Esophagus muscularis mucosa (tissue), 4 donors: ENCODE data around the gene LAPTM5. TPM values are rescaled to one million over a fixed set of nuclear protein-coding genes. Genes with fewer than 3 reads are reported as not detected.

ENCODE experiments used
- DNase-seq: peaks from one replicate; pipeline ENCODE4 v3.0.0-alpha.2; 2017; ENCODE audit errors: extremely low spot score
- H3K27ac ChIP-seq, 4 donors: fragments of 200-600 bp; sonication (generic); replicated peaks in 1 of 4; 1 replicate in 3 of 4; 2 replicates in 1 of 4; pipeline ENCODE4 v1.5.1; 2016 to 2019; ENCODE audit warnings: mild to moderate bottlenecking in 1 of 4
- H3K27me3 ChIP-seq, 4 donors: fragments of 200-600 bp; sonication (generic); one replicate each; pipeline versions ENCODE4 v1.5.1 to v1.6.0; 2016 to 2019
- H3K36me3 ChIP-seq, 4 donors: fragments of 200-600 bp; sonication (generic); one replicate each; pipeline ENCODE4 v1.5.1; 2016 to 2019
- H3K4me1 ChIP-seq, 4 donors: fragments of 200-600 bp; sonication (generic); one replicate each; pipeline ENCODE4 v1.5.1; 2016 to 2019
- H3K4me3 ChIP-seq, 4 donors: fragments of 200-600 bp; sonication (generic); 1 replicate in 2 of 4; 2 replicates in 2 of 4; pipeline ENCODE4 v1.5.1; 2016 to 2019; ENCODE audit warnings: mild to moderate bottlenecking in 4 of 4, moderate library complexity in 1 of 4
- H3K9me3 ChIP-seq, 4 donors: fragments of 200-600 bp; sonication (generic); 1 replicate in 3 of 4; 2 replicates in 1 of 4; pipeline ENCODE4 v1.5.1; 2016 to 2019
- CTCF ChIP-seq, 3 experiments: fragments of 200-600 bp in 2 of 3; fragments of 450-650 bp in 1 of 3; sonication (generic) in 2 of 3; IDR thresholded peaks; one replicate each; pipeline ENCODE4 v1.5.1; 2017 to 2019; ENCODE audit warnings: antibody characterized with exemption in 3 of 3, mild to moderate bottlenecking in 2 of 3, moderate library complexity in 1 of 3
- EP300 ChIP-seq: sonication (generic); formaldehyde crosslinking; IDR thresholded peaks from one replicate; pipeline ENCODE4 v1.6.1; 2017; ENCODE audit warnings: antibody characterized with exemption
- POLR2A ChIP-seq: fragments of 450-650 bp; IDR thresholded peaks from one replicate; pipeline ENCODE4 v1.6.1; 2017; ENCODE audit warnings: antibody characterized with exemption, moderate library complexity, mild to moderate bottlenecking, low read depth
- POLR2AphosphoS5 ChIP-seq, 2 donors: sonication (generic); formaldehyde crosslinking; IDR thresholded peaks; one replicate each; pipeline ENCODE4 v1.6.1; 2017; ENCODE audit warnings: antibody characterized with exemption in 2 of 2
- WGBS: methylation state at CpG from one replicate; pipeline ENCODE4 v1.1.5; 2018; 5-methylcytosine and 5-hydroxymethylcytosine counted together
- intact Hi-C: fragments of 100-400 bp; cut with DNase I; formaldehyde crosslinking; loops from one replicate; pipeline ENCODE4 v1.15.1; 2023
- total RNA-seq, 4 donors: library from RNA; depleted of rRNA; stranded (reverse); fragments of >200 nt; gene quantifications; one replicate each; pipeline versions ENCODE4 v1.1.0 to v1.2.1, GENCODE V29; 2016

The LAPTM5 gene
- total RNA-seq, 4 donors from 2014 or later, result 32.4 to 83.7 (median 36.3) TPM

GRCh38 chr1:30783256-30783915 lies 25.8 kb upstream of the LAPTM5 start:
- no peaks in the 10 kb centered on the region for H3K9me3 ChIP-seq
- H3K4me3 ChIP-seq, result no peak overlapping the region
- DNase-seq, result no peak
- WGBS, result 78% methylated on average over 11 of the region's 16 CpGs
- no peak for TF ChIP-seq EP300
- TF ChIP-seq POLR2AphosphoS5 (IDR thresholded peaks at IDR 0.05), result no peak
- no peak for TF ChIP-seq CTCF (IDR thresholded peaks at IDR 0.05)
- TF ChIP-seq POLR2A, result no peak
- no peaks in the 10 kb centered on the region for H3K36me3 ChIP-seq
- intact Hi-C loops, result loop anchor here (5.0 to 10.0 kb wide), 2 partner anchors 129 to 1549 kb away; partner anchors contain the start of genes MECR and PTPRU
- no peak overlapping the region for H3K27ac ChIP-seq
- H3K4me1 ChIP-seq, result peaks cover 12 to 29% (median 19%) of the 10 kb centered on the region in 4 donors
- H3K27me3 ChIP-seq, result peaks cover 0 to 20% (median 0%) of the 10 kb centered on the region in 4 donors

- TF ChIP-seq CTCF (IDR thresholded peaks at IDR 0.05), result peak; percentile 74 to 85 (median 77)
- no peak for TF ChIP-seq POLR2A
- peaks cover 0 to 13% (median 0%) of the 10 kb centered on the region in 4 donors for H3K27me3 ChIP-seq
- H3K4me1 ChIP-seq, result peaks cover 12 to 29% (median 19%) of the 10 kb centered on the region in 4 donors
- no peaks in the 10 kb centered on the region for H3K9me3 ChIP-seq
- H3K27ac ChIP-seq, result no peak overlapping the region
- intact Hi-C loops, result loop anchor here (5.0 to 10.0 kb wide), 2 partner anchors 130 to 1548 kb away; partner anchors contain the start of genes MECR and PTPRU
- DNase-seq, result no peak
- H3K4me3 ChIP-seq, result no peak overlapping the region
- 18% methylated on average over 8 of the region's 25 CpGs for WGBS
- H3K36me3 ChIP-seq, result no peaks in the 10 kb centered on the region
Measured at GRCh38 chr1:30782361-30783255, 25.0 kb upstream of the LAPTM5 start.

DNA sequence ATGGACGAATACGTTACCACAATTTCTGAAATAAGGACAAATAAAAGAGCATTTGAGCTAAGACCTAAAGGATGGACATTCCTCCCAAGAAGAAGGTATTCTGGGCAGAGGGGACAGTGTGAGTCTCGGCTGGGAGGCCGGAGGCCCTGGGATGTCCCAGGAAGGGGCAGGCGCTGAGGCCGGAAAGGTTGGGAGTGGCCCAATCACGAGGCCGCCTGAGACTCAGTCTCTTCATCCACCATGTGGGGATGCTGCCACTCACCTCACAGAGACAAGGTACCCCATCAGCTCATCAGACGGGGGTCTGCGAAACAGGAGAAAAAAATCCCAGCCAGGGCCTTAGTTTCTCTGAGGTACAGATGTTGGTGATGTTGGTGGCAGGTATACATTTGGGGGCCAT lies 24.3 kb upstream of the LAPTM5 start:
- Histone ChIP-seq H3K4me1 (peaks cover 12 to 29% (median 18%) of the 10 kb centered on the region in 4 donors), H3K27me3 (peaks cover 0 to 8% (median 0%) of the 10 kb centered on the region in 4 donors), H3K9me3 (no peaks in the 10 kb centered on the region), H3K27ac (no peak overlapping the region), H3K4me3 (no peak overlapping the region), H3K36me3 (no peaks in the 10 kb centered on the region)
- no peak for TF ChIP-seq CTCF (IDR thresholded peaks at IDR 0.05)
- no peak for TF ChIP-seq EP300
- WGBS, result 72% methylated on average over 10 of the region's 10 CpGs
- DNase-seq, result no peak
- intact Hi-C loops, result loop anchor here (5.0 to 10.0 kb wide), 2 partner anchors 130 to 1547 kb away; partner anchors contain the start of genes MECR and PTPRU

- intact Hi-C loops, result loop anchor here (5.0 to 10.0 kb wide), 2 partner anchors 132 to 1546 kb away; partner anchors contain the start of genes MECR and PTPRU
- H3K27ac ChIP-seq, result no peak overlapping the region
- peaks cover 6 to 22% (median 11%) of the 10 kb centered on the region in 4 donors for H3K4me1 ChIP-seq
- H3K4me3 ChIP-seq, result no peak overlapping the region
- H3K9me3 ChIP-seq, result no peaks in the 10 kb centered on the region
- no peaks in the 10 kb centered on the region for H3K36me3 ChIP-seq
- TF ChIP-seq EP300 (no peak), CTCF (IDR thresholded peaks at IDR 0.05) (no peak), POLR2A (no peak), POLR2AphosphoS5 (IDR thresholded peaks at IDR 0.05) (no peak)
- no peak for DNase-seq
- 51% methylated on average over 5 of the region's 5 CpGs for WGBS
- H3K27me3 ChIP-seq, result peaks cover 0 to 8% (median 0%) of the 10 kb centered on the region in 4 donors
Measured at GRCh38 chr1:30780409-30780808, 22.8 kb upstream of the LAPTM5 start.
